T-helper 1 cell (primary cell): Measurements from ENCODE around the gene MIER2.

Experiments used
- DNase-seq, 5 donors: peaks; one replicate each; pipeline ENCODE4 v3.0.0-alpha.2; 2012 to 2020

Gene MIER2

DNA sequence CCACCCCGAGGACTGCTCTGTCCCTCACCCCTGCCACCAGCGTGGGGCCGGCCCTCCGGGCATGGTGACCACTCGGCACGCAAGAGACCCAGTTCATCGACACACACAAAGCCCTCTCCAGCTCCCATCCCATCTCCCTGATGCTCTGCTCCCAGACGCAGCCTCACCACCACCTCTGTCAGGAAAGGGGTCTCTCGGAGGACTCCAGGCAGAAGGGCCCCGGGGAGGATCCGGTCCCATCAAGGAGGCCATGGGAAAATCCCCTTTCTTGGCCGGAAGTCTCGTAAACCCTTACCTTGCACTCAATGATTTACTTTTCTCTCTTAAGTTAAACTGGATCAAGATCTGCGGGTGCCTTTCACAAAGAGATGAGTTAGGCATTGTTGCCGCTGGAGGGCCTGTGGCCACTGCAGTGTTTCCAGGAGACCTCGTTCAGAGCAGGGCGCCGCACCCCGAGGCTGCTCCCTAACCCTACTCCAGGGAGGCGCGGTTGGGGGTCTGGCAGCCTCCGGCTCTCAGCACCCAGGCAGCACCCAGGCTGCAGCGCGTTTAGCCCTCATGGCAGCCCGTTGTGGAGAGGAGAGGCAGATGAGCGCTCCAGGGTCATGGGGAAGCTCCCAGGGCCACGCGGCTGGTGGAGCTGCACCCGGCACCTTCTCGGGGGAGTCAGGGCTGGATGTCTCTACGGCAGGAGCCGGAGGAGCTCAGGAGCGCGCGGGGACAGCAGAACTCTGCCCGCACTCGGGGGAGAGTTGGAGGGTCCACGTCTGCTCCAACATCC, 33.4 kb upstream of the MIER2 start:
- DNase-seq = no peak

DNA sequence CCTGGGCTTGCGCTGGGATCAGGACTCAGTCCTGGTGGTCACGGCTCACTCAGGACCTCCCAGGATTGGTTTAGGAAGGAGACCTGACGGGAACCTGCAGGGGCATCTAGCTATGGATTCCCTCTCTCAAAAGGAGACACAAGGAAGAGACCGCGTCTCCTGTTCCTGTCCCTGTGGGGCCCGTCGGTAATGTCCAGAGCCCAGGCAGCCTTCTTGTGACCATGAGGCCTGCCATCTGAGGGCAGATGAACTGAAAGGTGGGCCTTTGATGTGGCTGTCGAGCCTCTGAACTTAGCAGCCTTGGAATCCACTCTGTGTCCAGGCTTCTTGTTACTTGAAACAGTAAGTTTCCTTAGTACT, 31.5 kb upstream of the MIER2 start:
- DNase-seq = no peak

DNA sequence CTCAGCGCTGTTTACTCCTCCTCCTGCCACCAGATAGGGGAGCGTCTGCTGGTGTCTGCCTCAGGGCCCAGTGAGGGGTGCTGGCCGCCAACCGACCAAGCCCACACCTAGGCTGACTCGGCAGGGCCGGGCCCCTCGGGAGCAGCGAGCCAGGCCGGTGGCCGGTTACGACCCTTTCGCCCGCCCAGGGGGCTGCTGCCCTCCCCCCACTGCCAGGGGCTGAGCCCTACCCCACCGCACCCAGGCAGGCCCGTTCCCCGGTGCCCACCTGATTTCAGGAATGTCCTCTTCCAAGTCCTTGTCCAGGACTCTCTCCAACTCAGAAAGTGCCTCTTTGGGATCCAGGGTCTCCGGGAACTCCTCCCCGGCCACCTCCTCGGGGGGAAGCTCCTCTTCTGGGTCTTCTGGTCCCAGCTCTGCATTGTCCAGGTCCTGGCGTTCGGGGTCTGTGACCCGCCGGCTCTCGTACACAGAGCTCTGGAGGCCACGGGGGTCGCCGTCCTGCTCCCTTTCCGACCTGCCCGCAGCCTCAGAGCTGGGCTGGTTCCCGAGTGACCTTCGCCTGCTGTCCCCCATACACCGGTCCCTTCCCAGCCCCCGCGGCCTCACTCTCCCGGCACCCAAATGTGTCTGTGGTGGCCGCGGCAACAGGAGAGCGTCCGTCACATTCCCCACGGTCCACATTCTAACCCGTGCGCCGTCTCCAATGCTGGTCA, 31.0 kb upstream of the MIER2 start:
- DNase-seq = no peak

DNA sequence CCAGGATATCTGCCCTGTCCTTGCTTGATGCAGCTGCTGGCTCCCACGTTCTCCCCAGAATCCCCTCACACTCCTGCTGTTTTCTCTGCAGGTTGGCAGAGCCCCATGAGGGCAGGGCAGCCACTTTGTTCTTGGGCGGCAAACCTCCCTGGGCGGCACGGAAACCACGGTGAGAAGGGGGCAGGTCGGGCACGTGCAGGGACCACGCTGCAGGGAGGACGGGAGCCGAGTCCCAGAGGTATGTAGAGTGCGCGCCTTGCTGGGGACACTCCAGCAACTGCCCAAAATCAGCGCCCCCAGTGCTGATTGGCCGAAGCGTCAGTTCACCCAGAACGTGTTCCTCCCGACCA, 30.3 kb upstream of the MIER2 start:
- no peak for DNase-seq

DNA sequence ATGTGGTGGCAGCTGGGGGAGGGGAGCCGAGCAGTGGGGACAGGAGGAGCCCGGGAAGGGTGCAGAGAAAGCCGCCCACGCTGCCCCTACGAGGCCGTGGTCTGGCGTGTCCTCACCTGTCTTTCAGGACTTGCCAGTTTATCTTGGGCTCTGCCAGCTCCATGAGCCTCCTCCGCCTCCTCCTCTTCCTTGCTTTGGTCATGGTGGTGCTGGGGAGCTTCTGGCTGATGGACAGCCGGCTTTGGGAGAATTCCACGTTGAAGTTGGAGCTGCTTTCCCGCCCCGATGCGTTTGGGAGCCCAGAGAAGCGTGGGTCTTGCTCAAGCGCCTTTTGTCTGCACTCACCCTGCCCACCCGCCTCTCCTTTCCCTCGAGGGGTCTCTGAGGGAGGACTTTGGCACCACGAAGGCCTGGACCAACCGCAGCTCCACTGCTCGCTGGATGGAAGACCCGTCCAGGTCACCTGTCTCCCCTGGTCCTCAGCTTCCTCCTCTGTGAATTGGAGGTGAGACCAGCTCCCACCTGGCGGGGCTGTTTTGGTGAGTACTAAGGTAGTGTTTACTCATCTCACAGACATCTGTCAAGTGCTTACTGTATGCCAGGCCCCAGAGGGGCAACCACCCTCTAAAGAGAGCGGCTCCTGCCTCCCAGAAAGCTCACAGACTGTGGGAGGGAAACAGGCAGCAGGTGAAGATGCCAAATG, 29.7 kb upstream of the MIER2 start:
- DNase-seq = no peak

DNA sequence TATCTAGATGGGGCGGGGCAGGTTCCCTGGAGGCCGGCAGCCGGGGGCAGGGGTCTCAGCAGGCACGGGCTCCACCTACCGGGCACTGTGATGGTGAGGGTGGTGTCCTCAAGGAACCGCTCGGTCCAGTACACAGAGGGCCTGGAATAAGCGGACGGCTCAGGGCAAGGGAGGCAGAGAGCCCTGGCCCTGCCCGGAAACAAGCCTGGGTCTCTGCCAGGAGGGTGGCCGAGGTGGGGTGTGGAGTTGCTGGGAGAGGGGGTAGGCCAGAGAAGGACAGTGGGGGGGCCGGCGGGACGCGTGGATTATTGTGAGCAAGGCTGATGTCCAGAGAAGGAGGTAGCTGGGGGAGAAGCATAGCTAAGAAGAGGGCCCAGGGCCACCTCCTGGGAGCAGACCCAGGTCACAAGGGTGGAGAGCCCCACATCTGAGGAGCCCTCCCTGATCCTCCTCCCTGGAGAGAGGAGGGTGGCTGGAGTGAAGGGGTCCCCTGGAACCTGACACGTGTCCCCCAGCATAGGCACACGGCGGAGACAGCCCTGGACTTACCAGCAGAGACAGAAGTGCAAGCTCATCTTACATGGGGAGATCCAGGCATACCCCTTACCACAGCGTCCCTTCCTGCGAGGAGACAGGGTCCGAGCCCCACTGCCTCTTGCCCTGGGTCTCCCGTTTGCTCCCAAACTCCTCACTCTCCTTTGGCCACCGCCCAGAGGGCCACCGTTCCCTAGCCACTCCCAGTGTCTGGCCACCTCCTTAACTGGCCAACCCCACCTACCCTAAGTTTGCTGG, 29.0 kb upstream of the MIER2 start:
- DNase-seq = no peak

DNA sequence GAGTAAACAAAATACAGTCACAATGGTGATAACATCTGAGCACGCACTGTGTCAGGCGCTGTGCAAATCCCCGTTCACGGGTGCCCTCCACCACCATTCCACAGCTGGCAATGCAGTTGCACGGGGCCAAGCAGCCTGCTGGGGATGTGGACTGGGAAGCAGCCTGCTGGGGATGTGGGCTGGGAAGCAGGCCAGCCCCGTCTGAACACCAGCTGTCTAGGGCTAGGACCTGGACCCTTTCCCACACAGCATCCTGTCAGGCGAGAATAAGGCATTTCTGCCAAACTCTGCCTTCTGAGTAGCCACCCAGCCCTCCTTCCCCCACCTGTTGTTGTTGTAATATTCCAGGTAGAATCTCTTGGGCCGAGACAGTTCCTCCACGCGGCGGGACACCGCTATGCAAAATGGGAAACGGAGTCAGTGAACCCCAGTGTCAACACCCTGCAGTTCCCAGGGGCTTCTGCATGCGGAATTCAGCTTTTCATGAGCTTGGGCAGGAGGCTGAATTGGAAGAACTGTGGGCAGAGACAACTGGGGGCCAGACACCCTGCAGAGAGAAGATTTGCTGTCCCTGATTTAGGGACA, 27.8 kb upstream of the MIER2 start:
- no peak for DNase-seq

DNA sequence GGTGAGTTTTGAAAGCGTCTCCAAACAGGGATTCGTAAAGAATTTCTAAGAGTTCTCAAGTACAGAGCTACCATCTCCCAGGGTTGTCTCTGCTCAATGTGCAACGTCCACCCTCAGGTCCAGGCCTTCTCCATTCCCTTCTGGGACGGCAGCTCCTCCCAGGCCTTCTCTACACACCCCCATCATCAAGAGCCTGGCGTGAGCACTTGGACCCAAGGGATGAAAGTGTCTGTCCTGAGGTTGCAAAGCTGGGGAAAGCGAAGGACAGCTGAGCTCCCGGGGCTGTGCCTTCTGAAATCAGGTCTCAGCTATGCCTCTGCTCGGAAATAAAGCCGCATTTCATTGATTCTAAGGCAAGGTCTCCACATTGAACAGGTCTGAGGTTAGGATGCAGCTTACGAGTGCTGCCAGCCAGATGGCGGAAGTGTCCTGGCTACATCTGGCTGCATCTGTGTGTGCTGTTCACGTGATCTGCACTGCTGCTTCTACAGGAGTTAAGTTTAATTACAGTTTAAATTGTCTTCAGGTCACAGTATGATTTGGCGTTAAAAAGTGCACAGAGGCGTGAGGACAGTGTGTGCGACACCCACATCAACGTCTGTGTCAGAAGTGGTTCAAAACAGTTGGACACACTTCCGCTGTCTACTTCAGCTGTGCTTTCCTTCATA, 27.0 kb upstream of the MIER2 start:
- DNase-seq = no peak

DNA sequence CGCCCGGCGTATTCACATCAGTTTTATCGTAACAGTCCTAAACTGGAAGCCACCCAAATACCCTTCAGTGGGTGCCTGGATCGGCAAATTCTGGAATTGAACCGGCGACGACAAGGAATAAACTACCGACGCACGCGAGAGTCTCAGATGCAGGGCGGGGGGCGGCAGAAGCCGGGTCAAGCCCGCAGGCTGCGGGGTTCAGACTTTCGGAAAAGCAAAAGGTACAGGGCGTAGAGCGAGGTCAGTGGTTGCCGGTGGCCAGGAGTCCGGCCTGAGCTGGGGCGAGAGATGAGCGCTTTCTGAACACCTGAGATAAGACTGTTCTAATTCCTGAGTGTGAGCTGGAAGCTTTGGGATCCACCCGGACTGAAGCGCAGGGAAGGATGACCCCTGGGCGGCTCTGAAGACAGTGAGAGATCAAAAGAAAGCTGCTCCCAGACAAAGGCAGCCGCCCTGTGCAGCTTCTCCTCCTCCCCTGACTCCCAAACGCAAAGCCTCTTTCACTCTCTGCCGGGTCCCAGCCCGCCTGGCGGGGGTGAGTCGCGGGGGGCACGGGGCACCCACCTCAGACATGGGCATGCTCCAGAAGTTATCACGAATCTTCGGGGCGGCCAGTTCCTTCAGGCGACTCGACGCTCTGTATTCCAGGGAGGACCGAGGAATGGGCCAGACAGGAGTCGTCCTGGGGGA, 26.2 kb upstream of the MIER2 start:
- no peak for DNase-seq

DNA sequence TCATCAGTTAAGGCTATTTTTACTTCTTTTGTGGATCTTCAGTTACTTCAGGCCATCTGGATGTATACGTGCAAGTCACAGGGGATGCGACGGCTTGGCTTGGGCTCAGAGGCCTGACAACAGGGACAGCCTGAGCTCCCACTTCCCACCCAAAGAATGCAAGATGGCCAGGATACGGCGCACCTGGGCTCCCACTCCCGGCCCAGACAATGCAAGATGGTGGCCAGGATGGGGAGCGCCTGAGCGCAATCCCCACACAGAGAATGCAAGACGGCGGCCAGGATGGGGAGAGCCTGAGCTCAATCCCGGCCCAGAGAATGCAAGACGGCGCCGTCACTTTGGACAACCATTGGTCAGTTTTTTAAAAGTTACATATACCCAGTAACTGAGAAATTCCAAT, 25.3 kb upstream of the MIER2 start:
- no peak for DNase-seq

DNA sequence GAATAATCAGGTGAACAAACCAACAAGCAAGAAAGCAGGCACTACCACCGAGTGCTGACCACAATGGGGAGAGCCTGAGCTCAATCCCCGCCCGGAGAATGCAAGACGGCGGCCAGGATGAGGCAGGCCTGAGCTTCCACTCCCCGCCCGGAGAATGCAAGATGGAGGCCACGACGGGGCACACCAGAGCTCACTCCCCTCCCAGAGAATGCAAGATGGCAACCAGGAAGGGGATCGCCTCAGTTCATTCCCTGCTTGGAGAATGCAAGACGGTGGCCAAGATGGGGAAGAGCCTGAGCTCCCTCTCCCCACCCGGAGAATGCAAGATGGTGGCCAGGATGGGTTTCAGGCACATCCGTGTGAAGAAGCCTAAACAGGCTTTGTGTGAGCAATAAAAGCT, 24.7 kb upstream of the MIER2 start:
- DNase-seq = no peak

DNA sequence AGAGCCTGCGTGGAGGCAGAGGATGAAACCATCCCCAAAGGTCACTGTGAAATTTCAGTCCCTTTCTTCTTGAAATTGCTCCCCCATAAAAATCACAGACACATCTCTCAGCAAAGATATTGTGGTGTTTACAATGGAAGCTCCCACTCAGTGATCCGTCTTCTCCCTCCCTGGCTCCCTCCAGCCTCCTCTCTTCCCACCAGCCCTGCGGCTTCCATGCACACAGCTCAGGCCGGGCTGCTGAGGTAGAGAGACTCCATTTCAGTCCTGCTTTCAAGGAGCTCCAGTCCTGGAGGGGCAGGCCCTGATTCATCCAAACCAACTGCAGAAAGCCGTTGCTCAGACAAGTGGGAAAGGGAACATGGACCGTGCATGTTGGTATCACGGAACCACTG, 24.0 kb upstream of the MIER2 start:
- DNase-seq = no peak

DNA sequence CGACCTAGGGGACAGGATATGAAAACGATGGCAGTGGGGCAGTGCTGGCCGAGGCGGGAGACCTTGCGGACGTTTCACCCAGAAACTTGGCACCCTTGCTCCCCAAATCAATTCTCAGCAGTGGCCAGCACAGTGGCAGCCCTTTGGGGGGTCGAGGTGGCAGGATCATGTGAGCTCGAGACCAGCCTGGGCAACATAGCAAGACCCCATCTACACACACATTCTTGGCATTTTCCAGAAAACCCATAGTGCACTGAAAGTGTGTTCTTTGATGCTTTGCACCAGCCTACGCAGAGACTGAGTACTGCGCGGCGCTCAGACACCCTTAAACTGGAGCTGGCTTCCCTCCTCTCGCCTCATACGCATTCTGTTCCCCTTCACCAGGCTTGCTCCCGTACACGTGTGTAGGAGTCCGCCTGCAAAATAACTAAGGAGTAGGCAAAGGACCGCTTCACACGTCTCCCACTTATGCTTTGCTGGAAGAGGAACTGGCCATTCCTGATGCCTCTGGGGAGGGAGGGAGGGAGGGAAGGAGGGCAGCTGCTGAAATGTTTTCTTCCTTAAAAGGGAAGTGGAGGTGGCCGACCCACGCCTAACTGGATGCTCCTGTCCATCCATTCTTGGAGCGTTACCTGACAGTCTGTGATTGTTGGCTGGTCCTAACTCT, 23.5 kb upstream of the MIER2 start:
- no peak for DNase-seq

DNA sequence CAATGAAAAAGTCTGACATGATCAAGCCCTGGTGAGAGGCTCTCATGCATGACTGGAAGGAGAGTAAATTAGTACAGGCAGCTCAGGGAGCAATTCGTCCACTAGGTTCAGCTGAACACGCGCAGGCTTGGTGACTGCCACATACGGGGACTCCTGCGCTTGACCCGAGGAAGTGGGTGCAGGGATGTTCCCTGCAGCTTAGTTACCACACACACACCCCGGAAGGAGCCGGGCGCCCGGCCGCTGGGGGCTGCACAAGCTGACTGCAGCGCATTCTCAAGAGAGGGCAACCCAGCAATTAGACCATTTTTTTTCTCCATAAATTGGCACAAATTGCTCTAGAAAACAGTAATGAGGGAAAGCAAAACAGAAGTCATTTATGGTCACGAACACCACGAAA, 23.0 kb upstream of the MIER2 start:
- DNase-seq = no peak

DNA sequence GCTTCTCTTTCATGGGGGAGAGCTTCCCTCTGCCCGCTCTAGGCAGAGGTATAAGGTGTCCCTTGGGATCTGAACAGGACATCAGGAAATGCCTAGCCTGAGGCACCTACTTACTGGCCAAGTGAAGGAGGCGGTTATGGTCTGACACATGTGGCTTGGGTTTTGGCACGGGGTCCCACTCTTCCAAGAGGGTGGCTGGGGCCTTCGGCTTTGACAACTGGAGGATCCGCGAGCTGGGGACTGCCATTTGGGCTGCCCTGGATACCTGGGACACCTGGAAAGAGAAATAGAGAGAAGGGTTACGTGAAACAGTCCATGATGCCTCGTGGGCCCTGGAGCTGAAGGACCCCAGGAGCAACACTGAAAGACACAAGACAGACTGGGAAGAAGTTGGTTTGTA, 22.4 kb upstream of the MIER2 start:
- no peak for DNase-seq

DNA sequence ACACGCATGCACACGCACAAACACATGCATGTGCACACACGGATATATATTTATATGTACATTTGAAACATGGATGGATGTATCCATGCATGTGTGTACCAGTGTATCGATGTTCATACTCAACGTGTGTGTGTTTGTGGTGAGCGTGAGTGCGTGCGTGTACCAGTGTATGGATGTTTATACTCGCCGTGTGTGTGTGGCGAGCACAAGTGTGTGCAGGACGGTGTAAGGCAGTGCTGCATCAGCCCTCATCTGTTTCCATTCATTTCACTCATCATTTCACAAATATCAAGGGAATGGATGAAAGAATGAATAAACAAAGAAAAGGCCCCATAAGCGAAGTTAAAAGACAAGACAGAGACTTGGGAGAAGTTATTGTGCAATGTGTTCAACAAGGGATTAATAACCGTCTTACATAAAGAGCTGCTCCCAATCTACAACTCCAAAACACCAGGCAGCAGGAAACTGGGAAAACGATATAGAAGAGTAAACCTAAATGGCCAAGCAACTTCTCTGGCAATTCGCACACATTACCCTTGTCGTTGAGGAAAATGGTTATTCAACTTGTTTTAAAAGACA, 21.7 kb upstream of the MIER2 start:
- DNase-seq = no peak

DNA sequence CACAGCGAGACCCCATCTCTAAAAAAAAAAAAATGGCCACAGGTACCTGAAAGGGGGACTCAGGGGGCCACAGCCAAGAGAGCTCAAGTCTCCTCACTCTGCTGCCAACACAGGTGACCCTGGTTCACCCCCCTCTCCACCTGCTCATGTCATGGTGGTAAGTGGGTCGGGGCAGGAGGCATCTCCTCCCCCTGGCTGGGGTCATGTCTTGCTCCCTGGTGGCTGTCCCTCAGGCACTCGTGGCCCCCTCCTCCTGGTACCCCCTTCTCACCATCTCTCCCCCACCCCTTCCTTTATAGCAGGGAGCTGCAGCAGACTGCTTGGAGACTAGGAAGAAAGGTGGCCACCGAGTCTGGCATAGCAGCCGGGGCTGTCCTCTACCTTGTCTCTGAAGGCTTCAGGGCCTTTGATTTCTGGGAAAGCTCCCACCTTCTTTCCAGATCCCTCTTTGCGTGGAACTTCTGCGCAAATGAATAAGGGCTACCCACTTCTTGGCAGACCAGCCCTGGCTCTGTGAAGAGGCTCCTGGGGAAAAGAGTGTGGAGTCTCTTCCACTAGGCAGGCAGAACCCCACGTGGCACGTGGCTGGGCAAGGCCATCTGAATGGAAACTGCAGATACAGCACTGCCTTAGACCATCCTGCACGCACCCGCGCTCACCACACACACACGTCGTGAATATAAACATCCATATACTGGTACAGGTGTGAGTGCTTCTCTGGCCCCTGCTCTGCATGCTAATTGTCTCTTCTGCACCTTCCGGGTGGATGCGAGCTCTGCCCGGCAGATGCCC, 20.1 kb upstream of the MIER2 start:
- DNase-seq = no peak

DNA sequence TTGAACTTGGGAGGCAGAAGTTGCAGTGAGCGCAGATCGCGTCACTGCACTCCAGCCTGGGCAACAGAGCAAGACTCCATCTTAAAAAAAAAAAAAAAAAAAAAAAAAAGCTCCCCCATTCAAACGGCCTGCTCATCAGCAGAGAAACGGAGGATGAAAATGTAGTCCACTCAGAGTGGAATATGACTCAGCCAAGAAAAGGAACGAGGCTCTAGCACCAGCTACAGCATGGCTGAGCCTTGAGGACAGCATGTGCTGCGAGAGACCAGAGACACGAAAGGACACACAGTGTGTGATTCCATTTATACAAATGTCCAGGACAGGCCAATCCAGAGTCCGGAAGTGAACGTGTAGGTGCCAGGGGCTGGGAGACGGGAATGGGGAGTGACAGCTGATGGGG, 18.1 kb upstream of the MIER2 start:
- no peak for DNase-seq

DNA sequence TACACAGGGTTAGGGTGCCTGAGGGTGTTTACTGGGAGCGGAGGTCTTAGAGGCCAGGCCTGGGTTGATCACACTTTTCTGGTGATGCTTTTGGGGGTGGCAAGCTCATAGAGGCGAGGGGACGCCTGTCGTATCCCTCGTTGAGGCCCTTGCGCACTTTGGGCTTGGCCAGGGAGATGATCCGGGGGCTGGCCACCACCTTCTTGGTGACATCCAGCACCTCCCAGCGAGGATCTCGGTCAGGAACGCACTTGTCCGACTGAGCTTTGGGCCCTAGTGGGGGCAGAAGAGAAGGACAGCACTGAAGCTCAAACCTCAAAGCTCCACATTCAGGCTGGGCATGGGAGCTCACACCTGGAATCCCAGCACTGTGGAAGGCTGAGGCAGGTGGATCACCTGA, 17.6 kb upstream of the MIER2 start:
- no peak for DNase-seq

DNA sequence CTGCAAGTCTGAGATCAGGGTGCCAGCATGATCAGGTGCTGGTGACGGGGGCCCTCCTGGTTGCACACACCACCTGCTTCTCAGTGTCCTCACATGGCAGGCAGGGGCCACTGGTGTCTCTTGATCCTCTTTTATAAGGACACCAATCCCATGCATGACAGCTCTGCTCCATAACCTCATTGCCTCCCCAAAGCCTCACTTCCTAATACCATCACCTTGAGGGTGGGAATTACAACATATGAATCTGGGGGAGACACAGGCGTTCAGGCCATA, 15.0 kb upstream of the MIER2 start:
- no peak for DNase-seq
